Measurements from ENCODE around the gene BACE1-AS.
"Not testable (repeated sequence)": the region's sequence is repeated elsewhere in the genome, so short reads cannot be mapped to it uniquely, and the experiment has no call there.

BACE1-AS gene

GRCh38 chr11:117290809-117291396 is at the start of gene BACE1-AS:
Gene BACE1-AS (plus strand): TSS chr11:117291346.
- DNase-seq (ENCODE audit: low spot score) = no peak

- DNase-seq (ENCODE audit: low spot score) = no peak
Measured at GRCh38 chr11:117248341-117248740, 42.8 kb upstream of the BACE1-AS start.

GRCh38 chr11:117249571-117249970 is 41.6 kb upstream of the BACE1-AS start:
- no peak for DNase-seq (ENCODE audit: low spot score)

- DNase-seq (ENCODE audit: low spot score) = no peak
Measured at GRCh38 chr11:117251506-117251905, 39.6 kb upstream of the BACE1-AS start.

- DNase-seq (ENCODE audit: low spot score) = no peak
Measured at GRCh38 chr11:117255966-117256365, 35.2 kb upstream of the BACE1-AS start.

GRCh38 chr11:117256573-117256972 is 34.6 kb upstream of the BACE1-AS start:
- no peak for DNase-seq (ENCODE audit: low spot score)

- no peak for DNase-seq (ENCODE audit: low spot score)
Measured at GRCh38 chr11:117258576-117258975, 32.6 kb upstream of the BACE1-AS start.

- DNase-seq (ENCODE audit: low spot score) = no peak
Measured at GRCh38 chr11:117259417-117259816, 31.7 kb upstream of the BACE1-AS start.

GRCh38 chr11:117264624-117265323 is 26.4 kb upstream of the BACE1-AS start:
- DNase-seq (ENCODE audit: low spot score) = not testable (repeated sequence)

GRCh38 chr11:117265745-117266144 is 25.4 kb upstream of the BACE1-AS start:
- DNase-seq (ENCODE audit: low spot score) = no peak

GRCh38 chr11:117269856-117270255 is 21.3 kb upstream of the BACE1-AS start:
- DNase-seq (ENCODE audit: low spot score) = no peak

- no peak for DNase-seq (ENCODE audit: low spot score)
Measured at GRCh38 chr11:117271208-117271607, 19.9 kb upstream of the BACE1-AS start.

- DNase-seq (ENCODE audit: low spot score) = not testable (repeated sequence)
Measured at GRCh38 chr11:117272175-117272574, 19.0 kb upstream of the BACE1-AS start.

- no peak for DNase-seq (ENCODE audit: low spot score)
Measured at GRCh38 chr11:117273550-117274289, 17.4 kb upstream of the BACE1-AS start.

GRCh38 chr11:117278347-117278746 is 12.8 kb upstream of the BACE1-AS start:
- no peak for DNase-seq (ENCODE audit: low spot score)

GRCh38 chr11:117279711-117280376 is 11.3 kb upstream of the BACE1-AS start:
- no peak for DNase-seq (ENCODE audit: low spot score)

GRCh38 chr11:117281159-117281558 is 10.0 kb upstream of the BACE1-AS start:
- DNase-seq (ENCODE audit: low spot score) = no peak

- no peak for DNase-seq (ENCODE audit: low spot score)
Measured at GRCh38 chr11:117281869-117282268, 9.3 kb upstream of the BACE1-AS start.

- DNase-seq (ENCODE audit: low spot score) = no peak
Measured at GRCh38 chr11:117282956-117283355, 8.2 kb upstream of the BACE1-AS start.

GRCh38 chr11:117284053-117284452 is 7.1 kb upstream of the BACE1-AS start:
- no peak for DNase-seq (ENCODE audit: low spot score)

- DNase-seq (ENCODE audit: low spot score) = no peak
Measured at GRCh38 chr11:117286588-117286987, 4.6 kb upstream of the BACE1-AS start.

- DNase-seq (ENCODE audit: low spot score) = no peak
Measured at GRCh38 chr11:117287668-117288067, 3.5 kb upstream of the BACE1-AS start.

- DNase-seq (ENCODE audit: low spot score) = no peak
Measured at GRCh38 chr11:117289795-117290194, 1.4 kb upstream of the BACE1-AS start.
